HepG2 (cell line): Measurements from ENCODE around the gene MYH16. TPM values are rescaled to one million over a fixed set of nuclear protein-coding genes. Genes with fewer than 3 reads are reported as not detected.

Experiments used
- ATAC-seq: fragments of 200-7000 bp; cut with Tn5 transposase; 3 replicates; pipeline ENCODE4 v1.9.1; 2020; ENCODE audit warnings: mild to moderate bottlenecking, moderate library complexity
- BruUV-seq: library from RNA; stranded (reverse); fragments of 400-500 nt; replicated peaks from 2 replicates; lab custom pipeline; 2021; lab: Mats Ljungman, UMichigan
- CTCF ChIA-PET: fragments of 300-600 bp; formaldehyde crosslinking; extraction: SDS; loops from one replicate; lab custom pipeline; 2021; ENCODE audit warnings: low total read pairs, inconsistent platforms, low intra/inter-chr PET ratio; lab: Yijun Ruan, JAX
- POLR2A ChIA-PET: fragments of 350-600 bp; sonication (Branson Sonifier 250); formaldehyde crosslinking; loops from one replicate; lab custom pipeline; 2020; ENCODE audit warnings: antibody characterized with exemption, inconsistent platforms; lab: Yijun Ruan, JAX
- DNase-seq: peaks from one replicate; pipeline ENCODE4 v3.0.0-alpha.2; 2015; ENCODE audit warnings: low spot score
- FAIRE-seq: peaks from 3 replicates; lab custom pipeline; 2011; peaks lifted over from hg19 to GRCh38; lab: Jason Lieb, UNC
- H2AFZ ChIP-seq: one replicate; pipeline ENCODE4 v1.6.1; 2011; ENCODE audit warnings: low read length, inconsistent platforms
- H3K27ac ChIP-seq: fragments of 300-600 bp; 3 replicates; pipeline ENCODE4 v1.8.0; 2011; ENCODE audit warnings: mixed run types, mild to moderate bottlenecking, mixed read lengths, low read length, inconsistent platforms; ENCODE audit not compliant: insufficient read depth; ENCODE audit errors: extremely low read length
- H3K27me3 ChIP-seq, 2 experiments: fragments of 200-600 bp in 1 of 2; 2 replicates in 1 of 2; 3 replicates in 1 of 2; pipeline versions ENCODE4 v1.6.0 to v1.8.0; 2011; ENCODE audit warnings: low read length in 2 of 2, mild to moderate bottlenecking in 2 of 2, moderate library complexity in 2 of 2, inconsistent platforms in 1 of 2; ENCODE audit not compliant: insufficient read depth in 2 of 2, control insufficient read depth in 1 of 2
- H3K36me3 ChIP-seq, 2 experiments: fragments of 200-600 bp in 1 of 2; replicated peaks in 1 of 2; 2 replicates in 1 of 2; 3 replicates in 1 of 2; pipeline versions ENCODE4 v1.5.1 to v1.8.0; 2011; ENCODE audit warnings: low read length in 2 of 2, inconsistent platforms in 1 of 2; ENCODE audit not compliant: insufficient read depth in 2 of 2, control insufficient read depth in 1 of 2
- H3K4me1 ChIP-seq: 2 replicates; pipeline ENCODE4 v1.5.1; 2012; ENCODE audit warnings: low read length, inconsistent platforms; ENCODE audit not compliant: insufficient read depth
- H3K4me2 ChIP-seq: 2 replicates; pipeline ENCODE4 v1.6.0; 2011; ENCODE audit warnings: low read depth, low read length, inconsistent platforms
- H3K4me3 ChIP-seq, 3 experiments: fragments of 200-600 bp in 1 of 3; sonication (generic), shearing (Covaris generic) in 1 of 3; replicated peaks in 1 of 3; 2 replicates each; pipeline ENCODE4 v1.5.1; 2011 to 2016; ENCODE audit warnings: low read length in 3 of 3, inconsistent platforms in 2 of 3, low read depth in 2 of 3, mild to moderate bottlenecking in 2 of 3, control low read depth in 1 of 3, mixed read lengths in 1 of 3; ENCODE audit not compliant: insufficient read depth in 1 of 3
- H3K79me2 ChIP-seq: one replicate; pipeline ENCODE4 v1.6.1; 2011; ENCODE audit warnings: low read length, inconsistent platforms; ENCODE audit not compliant: insufficient read depth
- H3K9ac ChIP-seq: 2 replicates; pipeline ENCODE4 v1.6.0; 2011; ENCODE audit warnings: mild to moderate bottlenecking, low read depth, low read length, inconsistent platforms; ENCODE audit not compliant: insufficient read depth
- H3K9me3 ChIP-seq: 2 replicates; pipeline ENCODE4 v1.5.1; 2012; ENCODE audit warnings: mild to moderate bottlenecking, low read length
- H4K20me1 ChIP-seq: 2 replicates; pipeline ENCODE4 v1.6.0; 2011; ENCODE audit warnings: inconsistent platforms, mild to moderate bottlenecking, low read length, moderate library complexity; ENCODE audit not compliant: insufficient read depth
- TEAD3 ChIP-seq: optimal IDR thresholded peaks from 2 replicates; pipeline ENCODE3; 2016; ENCODE audit warnings: borderline replicate concordance
- ZNF607 ChIP-seq: sonication (generic); formaldehyde crosslinking; IDR thresholded peaks from 2 replicates; pipeline ENCODE4 v1.5.1; 2020; ENCODE audit warnings: missing genetic modification reagents, mild to moderate bottlenecking, borderline replicate concordance
- ZNF792 ChIP-seq: IDR thresholded peaks from 2 replicates; pipeline ENCODE4 v1.6.1; 2016
- WGBS: methylation state at CpG from one replicate; pipeline ENCODE4 v1.1.6; 2017; ENCODE audit warnings: low lambda C conversion rate; 5-methylcytosine and 5-hydroxymethylcytosine counted together
- in situ Hi-C: cut with HindIII; loops from 2 replicates; pipeline ENCODE4 v1.10.0; 2017; ENCODE audit warnings: low pct_unique_long_range_greater_than_20kb; ENCODE audit not compliant: extremely low pct_ligation_motif_present
- intact Hi-C: fragments of 100-400 bp; cut with micrococcal nuclease; formaldehyde crosslinking; loops from one replicate; pipeline ENCODE4 v1.10.0; 2022; ENCODE audit not compliant: unreplicated experiment
- polyA plus RNA-seq, 8 experiments: library from polyadenylated mRNA; depleted of rRNA in 3 of 8; stranded (reverse) in 7 of 8; unstranded in 1 of 8; fragments of >200 nt; fragmentation: Illumina TruSeq in 4 of 8; extraction: Trizol in 4 of 8; gene quantifications; 2 replicates each; pipeline versions ENCODE4 v1.2.1 to v1.2.3, GENCODE V29; 2011 to 2016; ENCODE audit warnings: low read depth in 4 of 8, missing spikeins in 1 of 8, mixed read lengths in 1 of 8; ENCODE audit not compliant: insufficient read depth in 1 of 8
- total RNA-seq, 5 experiments: library from RNA; depleted of rRNA; stranded (reverse); fragments of >200 nt; fragmentation: Illumina TruSeq; extraction: Trizol; gene quantifications; 2 replicates each; pipeline ENCODE4 v1.2.3, GENCODE V29; 2016; ENCODE audit warnings: low read depth in 1 of 5
- TF ChIP-seq, protein P1 (sequence below): sonication (generic); formaldehyde crosslinking; IDR thresholded peaks from one replicate; pipeline ENCODE4 v1.5.1; 2020; ENCODE audit warnings: mild to moderate bottlenecking, missing genetic modification reagents; ENCODE audit errors: not compliant biosample characterization
- TF ChIP-seq, protein P2 (sequence below): sonication (generic); formaldehyde crosslinking; IDR thresholded peaks from 2 replicates; pipeline ENCODE4 v1.5.0; 2020; ENCODE audit warnings: missing genetic modification reagents
- TF ChIP-seq, protein P3 (sequence below): sonication (generic); formaldehyde crosslinking; IDR thresholded peaks from 2 replicates; pipeline ENCODE4 v1.4.0; 2020; ENCODE audit warnings: missing genetic modification reagents, mild to moderate bottlenecking, borderline replicate concordance
- TF ChIP-seq, protein P4 (sequence below): IDR thresholded peaks from 2 replicates; pipeline ENCODE4 v1.4.0; 2020; ENCODE audit warnings: mild to moderate bottlenecking, missing genetic modification reagents

MYH16 gene
- total and polyA plus RNA-seq, 2 of the 13 experiments (the other 11 are each of a cell fraction or from before 2014, with no cell fraction given), result 0.05 to 0.15 TPM

DNA sequence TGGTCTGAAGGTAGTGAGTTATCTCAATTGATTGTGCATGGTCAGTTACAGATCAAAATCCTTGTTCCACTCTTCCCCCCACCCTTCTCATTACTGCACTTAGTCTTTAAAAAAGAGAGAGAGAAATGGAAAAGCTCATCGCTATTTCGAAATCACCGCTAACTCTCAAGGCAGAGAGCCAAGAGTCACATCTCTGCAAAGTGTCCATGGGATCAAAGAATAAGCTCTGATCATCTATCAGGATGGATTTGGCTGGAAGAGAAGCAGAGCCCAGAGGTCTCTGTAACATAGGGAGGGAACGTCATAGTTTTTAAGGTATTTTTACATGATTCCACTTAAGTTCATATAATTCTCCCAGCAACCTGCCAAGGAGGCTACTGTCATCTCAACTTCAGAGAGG, 30.0 kb upstream of the MYH16 start:
- H3K4me2 ChIP-seq, result no peak overlapping the region
- no peaks in the 10 kb centered on the region for H3K4me1 ChIP-seq
- no peaks in the 10 kb centered on the region for H3K36me3 ChIP-seq
- BruUV-seq, result no TSS peak
- H3K27ac ChIP-seq, result no peak overlapping the region
- in situ Hi-C loops, result no loop called here
- DNase-seq, result no peak
- TF ChIP-seq ZNF792 (CRISPR knock-in tag) (no peak), ZNF607 (no peak), TEAD3 (CRISPR knock-in tag) (no peak)
- TF ChIP-seq, protein P1, sequence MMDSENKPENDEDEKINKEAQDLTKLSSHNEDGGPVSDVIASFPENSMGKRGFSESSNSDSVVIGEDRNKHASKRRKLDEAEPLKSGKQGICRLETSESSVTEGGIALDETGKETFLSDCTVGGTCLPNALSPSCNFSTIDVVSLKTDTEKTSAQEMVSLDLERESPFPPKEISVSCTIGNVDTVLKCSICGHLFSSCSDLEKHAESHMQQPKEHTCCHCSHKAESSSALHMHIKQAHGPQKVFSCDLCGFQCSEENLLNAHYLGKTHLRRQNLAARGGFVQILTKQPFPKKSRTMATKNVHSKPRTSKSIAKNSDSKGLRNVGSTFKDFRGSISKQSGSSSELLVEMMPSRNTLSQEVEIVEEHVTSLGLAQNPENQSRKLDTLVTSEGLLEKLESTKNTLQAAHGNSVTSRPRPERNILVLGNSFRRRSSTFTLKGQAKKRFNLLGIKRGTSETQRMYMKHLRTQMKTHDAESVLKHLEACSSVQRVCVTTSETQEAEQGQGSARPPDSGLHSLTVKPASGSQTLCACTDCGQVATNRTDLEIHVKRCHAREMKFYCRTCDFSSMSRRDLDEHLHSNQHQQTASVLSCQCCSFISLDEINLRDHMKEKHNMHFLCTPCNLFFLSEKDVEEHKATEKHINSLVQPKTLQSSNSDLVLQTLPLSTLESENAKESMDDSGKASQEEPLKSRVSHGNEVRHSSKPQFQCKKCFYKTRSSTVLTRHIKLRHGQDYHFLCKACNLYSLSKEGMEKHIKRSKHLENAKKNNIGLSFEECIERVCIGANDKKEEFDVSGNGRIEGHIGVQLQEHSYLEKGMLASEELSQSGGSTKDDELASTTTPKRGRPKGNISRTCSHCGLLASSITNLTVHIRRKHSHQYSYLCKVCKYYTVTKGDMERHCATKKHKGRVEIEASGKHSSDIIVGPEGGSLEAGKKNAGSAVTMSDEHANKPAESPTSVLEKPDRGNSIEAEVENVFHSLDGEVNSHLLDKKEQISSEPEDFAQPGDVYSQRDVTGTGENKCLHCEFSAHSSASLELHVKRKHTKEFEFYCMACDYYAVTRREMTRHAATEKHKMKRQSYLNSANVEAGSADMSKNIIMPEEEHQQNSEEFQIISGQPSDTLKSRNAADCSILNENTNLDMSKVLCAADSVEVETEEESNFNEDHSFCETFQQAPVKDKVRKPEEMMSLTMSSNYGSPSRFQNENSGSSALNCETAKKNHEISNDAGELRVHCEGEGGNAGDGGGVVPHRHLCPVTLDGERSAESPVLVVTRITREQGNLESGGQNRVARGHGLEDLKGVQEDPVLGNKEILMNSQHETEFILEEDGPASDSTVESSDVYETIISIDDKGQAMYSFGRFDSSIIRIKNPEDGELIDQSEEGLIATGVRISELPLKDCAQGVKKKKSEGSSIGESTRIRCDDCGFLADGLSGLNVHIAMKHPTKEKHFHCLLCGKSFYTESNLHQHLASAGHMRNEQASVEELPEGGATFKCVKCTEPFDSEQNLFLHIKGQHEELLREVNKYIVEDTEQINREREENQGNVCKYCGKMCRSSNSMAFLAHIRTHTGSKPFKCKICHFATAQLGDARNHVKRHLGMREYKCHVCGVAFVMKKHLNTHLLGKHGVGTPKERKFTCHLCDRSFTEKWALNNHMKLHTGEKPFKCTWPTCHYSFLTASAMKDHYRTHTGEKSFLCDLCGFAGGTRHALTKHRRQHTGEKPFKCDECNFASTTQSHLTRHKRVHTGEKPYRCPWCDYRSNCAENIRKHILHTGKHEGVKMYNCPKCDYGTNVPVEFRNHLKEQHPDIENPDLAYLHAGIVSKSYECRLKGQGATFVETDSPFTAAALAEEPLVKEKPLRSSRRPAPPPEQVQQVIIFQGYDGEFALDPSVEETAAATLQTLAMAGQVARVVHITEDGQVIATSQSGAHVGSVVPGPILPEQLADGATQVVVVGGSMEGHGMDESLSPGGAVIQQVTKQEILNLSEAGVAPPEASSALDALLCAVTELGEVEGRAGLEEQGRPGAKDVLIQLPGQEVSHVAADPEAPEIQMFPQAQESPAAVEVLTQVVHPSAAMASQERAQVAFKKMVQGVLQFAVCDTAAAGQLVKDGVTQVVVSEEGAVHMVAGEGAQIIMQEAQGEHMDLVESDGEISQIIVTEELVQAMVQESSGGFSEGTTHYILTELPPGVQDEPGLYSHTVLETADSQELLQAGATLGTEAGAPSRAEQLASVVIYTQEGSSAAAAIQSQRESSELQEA (CRISPR knock-in tag), result no peak
- TF ChIP-seq, protein P2, sequence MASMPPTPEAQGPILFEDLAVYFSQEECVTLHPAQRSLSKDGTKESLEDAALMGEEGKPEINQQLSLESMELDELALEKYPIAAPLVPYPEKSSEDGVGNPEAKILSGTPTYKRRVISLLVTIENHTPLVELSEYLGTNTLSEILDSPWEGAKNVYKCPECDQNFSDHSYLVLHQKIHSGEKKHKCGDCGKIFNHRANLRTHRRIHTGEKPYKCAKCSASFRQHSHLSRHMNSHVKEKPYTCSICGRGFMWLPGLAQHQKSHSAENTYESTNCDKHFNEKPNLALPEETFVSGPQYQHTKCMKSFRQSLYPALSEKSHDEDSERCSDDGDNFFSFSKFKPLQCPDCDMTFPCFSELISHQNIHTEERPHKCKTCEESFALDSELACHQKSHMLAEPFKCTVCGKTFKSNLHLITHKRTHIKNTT, result no peak
- TF ChIP-seq, protein P3, sequence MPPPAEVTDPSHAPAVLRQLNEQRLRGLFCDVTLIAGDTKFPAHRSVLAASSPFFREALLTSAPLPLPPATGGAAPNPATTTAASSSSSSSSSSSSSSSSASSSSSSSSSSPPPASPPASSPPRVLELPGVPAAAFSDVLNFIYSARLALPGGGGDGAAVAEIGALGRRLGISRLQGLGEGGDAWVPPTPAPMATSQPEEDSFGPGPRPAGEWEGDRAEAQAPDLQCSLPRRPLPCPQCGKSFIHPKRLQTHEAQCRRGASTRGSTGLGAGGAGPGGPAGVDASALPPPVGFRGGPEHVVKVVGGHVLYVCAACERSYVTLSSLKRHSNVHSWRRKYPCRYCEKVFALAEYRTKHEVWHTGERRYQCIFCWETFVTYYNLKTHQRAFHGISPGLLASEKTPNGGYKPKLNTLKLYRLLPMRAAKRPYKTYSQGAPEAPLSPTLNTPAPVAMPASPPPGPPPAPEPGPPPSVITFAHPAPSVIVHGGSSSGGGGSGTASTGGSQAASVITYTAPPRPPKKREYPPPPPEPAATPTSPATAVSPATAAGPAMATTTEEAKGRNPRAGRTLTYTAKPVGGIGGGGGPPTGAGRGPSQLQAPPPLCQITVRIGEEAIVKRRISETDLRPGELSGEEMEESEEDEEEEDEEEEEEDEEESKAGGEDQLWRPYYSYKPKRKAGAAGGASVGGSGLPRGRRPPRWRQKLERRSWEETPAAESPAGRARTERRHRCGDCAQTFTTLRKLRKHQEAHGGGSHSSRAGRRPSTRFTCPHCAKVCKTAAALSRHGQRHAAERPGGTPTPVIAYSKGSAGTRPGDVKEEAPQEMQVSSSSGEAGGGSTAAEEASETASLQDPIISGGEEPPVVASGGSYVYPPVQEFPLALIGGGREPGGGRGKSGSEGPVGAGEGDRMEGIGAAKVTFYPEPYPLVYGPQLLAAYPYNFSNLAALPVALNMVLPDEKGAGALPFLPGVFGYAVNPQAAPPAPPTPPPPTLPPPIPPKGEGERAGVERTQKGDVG, result no peak
- TF ChIP-seq, protein P4, sequence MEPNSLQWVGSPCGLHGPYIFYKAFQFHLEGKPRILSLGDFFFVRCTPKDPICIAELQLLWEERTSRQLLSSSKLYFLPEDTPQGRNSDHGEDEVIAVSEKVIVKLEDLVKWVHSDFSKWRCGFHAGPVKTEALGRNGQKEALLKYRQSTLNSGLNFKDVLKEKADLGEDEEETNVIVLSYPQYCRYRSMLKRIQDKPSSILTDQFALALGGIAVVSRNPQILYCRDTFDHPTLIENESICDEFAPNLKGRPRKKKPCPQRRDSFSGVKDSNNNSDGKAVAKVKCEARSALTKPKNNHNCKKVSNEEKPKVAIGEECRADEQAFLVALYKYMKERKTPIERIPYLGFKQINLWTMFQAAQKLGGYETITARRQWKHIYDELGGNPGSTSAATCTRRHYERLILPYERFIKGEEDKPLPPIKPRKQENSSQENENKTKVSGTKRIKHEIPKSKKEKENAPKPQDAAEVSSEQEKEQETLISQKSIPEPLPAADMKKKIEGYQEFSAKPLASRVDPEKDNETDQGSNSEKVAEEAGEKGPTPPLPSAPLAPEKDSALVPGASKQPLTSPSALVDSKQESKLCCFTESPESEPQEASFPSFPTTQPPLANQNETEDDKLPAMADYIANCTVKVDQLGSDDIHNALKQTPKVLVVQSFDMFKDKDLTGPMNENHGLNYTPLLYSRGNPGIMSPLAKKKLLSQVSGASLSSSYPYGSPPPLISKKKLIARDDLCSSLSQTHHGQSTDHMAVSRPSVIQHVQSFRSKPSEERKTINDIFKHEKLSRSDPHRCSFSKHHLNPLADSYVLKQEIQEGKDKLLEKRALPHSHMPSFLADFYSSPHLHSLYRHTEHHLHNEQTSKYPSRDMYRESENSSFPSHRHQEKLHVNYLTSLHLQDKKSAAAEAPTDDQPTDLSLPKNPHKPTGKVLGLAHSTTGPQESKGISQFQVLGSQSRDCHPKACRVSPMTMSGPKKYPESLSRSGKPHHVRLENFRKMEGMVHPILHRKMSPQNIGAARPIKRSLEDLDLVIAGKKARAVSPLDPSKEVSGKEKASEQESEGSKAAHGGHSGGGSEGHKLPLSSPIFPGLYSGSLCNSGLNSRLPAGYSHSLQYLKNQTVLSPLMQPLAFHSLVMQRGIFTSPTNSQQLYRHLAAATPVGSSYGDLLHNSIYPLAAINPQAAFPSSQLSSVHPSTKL (CRISPR knock-in tag), result no peak
- ATAC-seq, result no peak
- H4K20me1 ChIP-seq, result no peaks in the 10 kb centered on the region
- H3K27me3 ChIP-seq, result peaks cover 0 to 11% of the 10 kb centered on the region in 2 experiments; a peak in 2 of 5 replicates
- WGBS, result 3% methylated on average over 4 of the region's 4 CpGs
- no peaks in the 10 kb centered on the region for H3K9me3 ChIP-seq
- no peak for FAIRE-seq
- ChIA-PET CTCF (no interaction called here), POLR2A (no interaction called here)
- no peak overlapping the region for H2AFZ ChIP-seq
- intact Hi-C loops, result no loop called here
- no peaks in the 10 kb centered on the region for H3K79me2 ChIP-seq
- no peak overlapping the region for H3K9ac ChIP-seq
- no peak overlapping the region for H3K4me3 ChIP-seq
